ENCODE data around the gene MAST4.

Gene MAST4

DNA sequence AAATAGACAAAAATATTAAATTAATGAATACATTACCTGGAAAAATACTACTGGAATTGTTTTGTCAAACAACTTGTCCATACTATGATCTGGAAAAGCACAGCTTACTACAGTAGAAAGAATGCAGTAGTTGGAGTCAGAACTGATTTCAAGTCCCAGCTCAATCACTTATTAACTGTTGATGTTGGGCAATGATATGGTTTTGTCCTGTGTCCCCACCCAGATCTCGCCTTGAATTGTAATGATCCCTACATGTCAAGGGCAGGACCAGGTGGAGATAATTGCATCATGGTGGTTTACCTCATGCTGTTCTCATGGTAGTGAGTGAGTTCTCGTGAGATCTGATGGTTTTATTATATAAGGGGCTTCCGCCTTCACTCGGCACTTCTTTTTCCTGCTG is 352.9 kb downstream of the MAST4 start:
- no peak for DNase-seq (ENCODE audit: low read depth in 2 of 2, low spot score in 1 of 2)

DNA sequence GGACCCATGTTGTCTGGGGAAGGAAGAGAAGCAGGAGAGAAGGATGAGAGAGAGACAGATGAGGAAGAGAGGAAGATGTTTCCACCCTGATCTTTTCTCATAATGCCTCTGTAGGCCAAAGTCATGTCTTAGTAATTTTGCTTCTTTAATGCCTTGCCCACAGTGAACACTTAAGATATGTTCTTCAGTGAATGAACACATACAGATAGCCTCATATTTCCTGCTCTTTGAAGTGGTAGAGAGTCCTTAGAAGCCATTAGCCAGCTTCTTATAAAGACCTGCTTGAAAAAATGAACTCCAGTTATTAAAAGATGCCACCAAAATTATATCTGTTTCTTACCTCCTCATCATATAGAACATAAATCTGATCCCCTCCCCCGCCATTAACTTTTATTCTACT is 356.0 kb downstream of the MAST4 start:
- DNase-seq (ENCODE audit: low read depth in 2 of 2, low spot score in 1 of 2) = no peak

DNA sequence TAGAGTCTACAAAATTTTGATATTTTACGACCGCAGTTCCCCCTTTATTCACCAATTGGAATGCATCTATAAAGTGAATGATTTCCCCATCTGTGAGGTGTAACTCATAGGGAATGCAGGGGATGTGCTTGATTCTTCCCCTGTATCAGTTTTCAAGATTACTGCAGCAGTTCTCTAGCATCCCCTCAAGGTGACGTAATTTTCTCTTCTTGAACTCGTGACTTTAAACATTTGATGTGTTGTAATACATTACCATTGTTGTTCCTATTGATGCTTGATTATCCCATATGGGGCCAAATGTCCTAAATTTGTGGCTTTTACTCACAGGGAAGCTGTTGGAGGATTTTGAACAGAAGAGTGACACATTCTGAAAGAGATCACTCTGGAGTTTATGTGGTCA is 360.2 kb downstream of the MAST4 start:
- no peak for DNase-seq (ENCODE audit: low read depth in 2 of 2, low spot score in 1 of 2)

DNA sequence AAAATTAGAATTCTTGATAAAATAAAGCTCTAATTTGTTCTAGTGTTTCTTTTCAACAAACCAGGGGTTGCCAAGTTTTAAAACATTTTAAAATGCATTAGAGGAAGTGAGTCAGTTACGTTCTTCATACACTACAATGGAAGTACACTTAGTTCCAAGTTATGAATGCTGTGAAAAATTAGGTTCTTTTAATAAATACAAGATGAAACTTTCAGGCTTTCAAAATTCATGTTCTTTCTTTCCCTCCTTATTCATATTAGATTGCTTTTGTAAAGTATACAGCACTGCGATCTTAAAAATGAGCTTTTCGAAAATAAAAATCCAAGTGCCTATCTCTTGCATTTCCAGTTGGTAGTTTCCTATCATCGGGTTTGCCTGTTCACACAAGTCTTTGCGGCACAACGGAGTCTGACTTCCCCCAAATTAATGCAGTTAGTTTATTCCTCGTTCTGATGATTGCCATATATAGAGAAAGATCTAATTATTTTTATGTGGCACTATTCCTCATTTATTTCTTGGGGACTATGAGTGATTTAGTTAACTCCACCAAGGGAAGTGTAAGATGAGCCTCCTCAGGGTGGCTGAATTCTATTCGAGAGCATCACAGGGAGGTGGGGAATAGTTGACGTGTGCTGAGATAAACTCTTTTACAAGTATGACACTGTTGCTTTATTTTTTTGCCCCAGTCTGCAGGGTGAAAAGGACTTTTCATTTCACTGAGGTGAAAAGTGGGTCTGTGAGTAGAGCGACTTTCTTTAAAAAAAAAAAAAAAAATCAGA is 362.2 kb downstream of the MAST4 start:
- DNase-seq (ENCODE audit: low read depth in 2 of 2, low spot score in 1 of 2) = no peak

DNA sequence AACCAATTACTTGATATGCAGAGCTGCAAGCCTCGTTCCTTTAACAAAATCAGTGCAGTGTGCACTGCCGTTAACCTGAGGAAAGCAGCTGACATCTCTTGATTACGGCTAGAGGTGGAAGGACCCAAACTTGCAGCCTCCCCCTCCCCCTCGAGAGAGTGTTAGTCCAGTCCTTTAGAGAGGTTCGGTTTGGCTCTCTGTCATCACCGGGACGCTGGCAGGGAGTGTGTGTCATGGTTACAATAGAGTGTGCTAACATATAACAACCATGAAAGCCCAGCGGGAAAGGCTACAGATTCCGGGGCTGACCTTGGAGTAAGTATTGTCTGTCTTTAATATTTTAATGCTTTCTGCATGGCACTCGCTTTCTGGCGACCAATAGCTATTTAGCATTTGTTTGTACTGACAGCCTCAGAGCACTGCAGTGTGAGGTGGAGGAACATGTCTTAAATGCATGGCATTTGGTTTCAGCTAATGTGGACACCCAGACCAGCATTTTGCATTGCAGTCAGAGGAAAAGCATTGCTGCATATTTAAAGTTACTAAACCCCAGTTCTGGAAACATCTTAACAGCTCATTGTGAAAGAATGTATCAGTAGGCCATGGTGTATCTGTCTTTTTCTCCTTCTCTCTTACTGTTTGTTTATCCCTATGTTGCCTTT is 362.9 kb downstream of the MAST4 start:
- no peak for DNase-seq (ENCODE audit: low read depth in 2 of 2, low spot score in 1 of 2)

DNA sequence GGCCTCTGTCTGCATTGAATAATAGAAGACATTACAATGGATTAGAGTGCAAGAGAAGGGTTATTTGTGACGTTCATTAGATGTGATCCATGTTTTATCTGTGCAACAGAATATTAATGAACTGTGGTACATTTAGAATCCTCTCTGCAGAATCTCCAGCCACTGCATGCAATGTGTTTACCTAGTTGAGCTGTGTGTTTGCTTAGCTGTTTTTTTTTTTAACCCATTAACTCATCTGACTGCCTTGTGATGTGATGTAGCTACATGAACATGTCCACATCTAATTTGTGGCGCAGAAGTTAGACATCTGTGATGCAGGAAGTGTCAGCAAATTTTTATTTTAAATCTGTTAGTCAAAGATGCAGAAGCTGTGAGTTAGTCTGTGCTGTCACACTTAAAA is 363.5 kb downstream of the MAST4 start:
- DNase-seq (ENCODE audit: low read depth in 2 of 2, low spot score in 1 of 2) = no peak

DNA sequence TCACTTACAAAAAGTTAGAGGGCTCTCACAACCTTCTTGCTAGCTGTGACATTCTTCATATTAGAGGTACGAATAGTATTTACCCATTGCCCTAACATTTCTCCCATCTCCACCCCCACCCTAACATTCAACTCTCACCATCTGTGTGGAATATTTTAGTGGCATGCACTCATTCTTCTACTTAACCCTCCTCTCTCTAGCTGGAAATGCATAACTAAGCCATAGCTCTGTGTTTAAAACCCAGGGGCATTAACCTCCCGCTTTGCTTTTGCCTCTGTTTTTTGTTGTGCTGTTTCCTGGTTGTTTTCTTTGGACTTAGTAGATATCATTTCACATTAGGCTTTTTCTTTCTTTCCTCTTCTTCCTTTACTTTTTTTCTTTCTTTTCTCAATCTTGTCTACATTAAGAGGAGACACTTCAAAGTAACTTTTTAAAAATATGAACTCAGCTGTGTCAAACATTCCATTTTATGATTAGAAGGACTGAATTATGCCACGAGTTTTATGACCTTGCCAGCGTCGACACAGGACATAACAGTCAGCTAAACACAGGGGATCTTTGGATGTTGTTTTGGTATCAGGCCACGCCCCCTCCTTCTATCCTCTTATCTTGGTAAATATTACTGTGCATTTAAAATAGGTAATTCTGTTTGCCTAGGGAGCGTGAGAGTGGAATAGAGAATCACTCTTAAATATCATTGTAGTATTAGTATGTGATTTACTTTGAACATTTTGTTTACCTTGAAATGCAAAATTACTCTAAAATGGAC is 364.4 kb downstream of the MAST4 start:
- no peak for DNase-seq (ENCODE audit: low read depth in 2 of 2, low spot score in 1 of 2)

DNA sequence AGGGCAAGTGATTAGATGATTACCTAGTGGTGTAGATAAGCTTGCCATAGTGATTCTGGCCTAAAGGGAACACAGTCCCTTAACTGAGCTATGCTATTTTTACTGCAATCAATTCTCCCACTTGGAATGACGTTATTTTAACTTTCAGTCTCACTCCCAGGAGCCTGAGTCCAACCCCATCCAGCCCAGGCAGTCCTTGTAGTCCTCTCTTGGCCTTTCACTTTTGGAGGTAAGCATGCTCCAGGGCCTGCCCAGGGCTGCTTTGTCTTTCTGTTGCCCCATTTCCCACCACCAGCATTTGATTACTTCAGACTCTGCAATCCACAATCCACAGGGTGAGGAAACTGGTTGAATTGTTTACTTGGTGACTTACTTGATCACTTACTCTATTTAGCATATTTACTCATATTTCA is 367.4 kb downstream of the MAST4 start:
- DNase-seq (ENCODE audit: low read depth in 2 of 2, low spot score in 1 of 2) = no peak

DNA sequence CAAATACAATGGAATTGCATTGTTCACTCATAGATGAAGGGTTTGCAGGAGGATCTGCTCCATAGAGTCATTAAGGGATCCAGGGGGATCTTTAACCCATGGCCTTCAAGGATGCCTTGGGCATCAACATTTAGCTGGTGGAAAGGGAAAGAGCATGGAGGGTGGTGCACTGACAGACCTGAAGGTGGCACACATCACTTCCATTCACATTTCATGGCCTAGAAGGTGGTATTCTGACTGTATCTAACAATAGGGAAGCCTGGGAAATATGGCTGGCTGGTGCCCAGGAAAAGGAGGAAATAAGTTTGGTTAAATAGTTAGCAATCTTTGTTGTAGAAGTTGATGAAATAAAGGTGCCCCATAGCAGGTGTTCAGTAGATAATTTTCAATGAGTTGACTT is 370.2 kb downstream of the MAST4 start:
- DNase-seq (ENCODE audit: low read depth in 2 of 2, low spot score in 1 of 2) = no peak

DNA sequence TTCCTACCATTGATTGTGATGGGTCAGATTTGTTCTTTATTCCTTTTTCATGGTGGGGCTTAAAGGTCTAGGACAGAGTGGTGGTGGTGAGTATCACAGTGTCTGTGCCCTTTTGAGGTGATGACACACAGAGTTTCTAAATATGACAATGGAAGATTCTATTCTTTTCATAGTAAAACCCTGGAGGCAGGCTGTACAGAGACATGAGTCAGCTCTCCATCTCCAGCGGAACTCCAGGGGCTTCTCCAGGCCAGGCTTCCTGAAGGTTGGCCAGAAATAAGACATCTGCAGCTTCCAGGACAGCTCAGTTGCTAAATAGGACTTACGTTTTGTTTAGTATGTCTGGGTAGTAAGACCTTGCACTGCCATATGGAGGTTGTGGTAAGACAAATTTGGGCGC is 370.9 kb downstream of the MAST4 start:
- DNase-seq (ENCODE audit: low read depth in 2 of 2, low spot score in 1 of 2) = no peak

DNA sequence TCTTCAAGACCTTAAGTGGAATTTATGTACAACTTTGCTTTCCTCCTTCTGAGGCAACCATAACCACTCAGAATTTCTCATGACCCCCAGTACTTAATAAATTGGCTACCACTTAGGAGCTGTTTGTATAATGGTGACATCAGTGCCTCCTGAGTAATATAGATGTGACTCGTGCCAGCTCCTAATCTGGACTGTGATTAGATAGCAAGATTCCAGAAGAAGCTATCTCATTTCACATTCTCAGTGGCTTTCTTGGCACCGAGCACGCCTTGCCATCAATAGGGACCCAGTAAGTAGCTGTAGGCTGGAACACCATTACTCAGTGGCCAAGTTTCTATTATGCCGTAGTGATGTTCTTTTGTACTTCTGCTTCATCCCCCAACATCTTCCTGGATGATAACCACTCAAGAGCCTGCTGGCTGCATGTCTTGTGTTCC is 371.7 kb downstream of the MAST4 start:
- DNase-seq (ENCODE audit: low read depth in 2 of 2, low spot score in 1 of 2) = no peak

DNA sequence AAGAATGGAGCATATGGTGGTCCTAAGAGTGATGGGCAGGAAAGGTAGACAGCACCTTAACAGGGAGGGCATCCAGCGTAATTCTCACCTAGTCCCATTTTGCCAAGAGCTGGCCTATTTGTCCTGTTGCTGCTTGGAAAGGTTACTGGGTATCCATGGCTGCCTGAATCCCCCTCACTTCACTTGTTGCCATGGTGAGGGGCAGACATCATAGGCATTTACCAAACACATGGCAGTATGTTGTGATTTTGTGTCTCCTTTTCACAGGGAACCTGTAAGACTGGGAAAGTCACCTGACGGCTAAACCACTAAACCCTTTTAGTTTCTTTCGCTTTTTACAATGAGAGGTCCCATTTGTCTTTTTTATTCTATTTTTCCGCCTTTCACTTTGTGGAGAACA is 373.3 kb downstream of the MAST4 start:
- no peak for DNase-seq (ENCODE audit: low read depth in 2 of 2, low spot score in 1 of 2)

DNA sequence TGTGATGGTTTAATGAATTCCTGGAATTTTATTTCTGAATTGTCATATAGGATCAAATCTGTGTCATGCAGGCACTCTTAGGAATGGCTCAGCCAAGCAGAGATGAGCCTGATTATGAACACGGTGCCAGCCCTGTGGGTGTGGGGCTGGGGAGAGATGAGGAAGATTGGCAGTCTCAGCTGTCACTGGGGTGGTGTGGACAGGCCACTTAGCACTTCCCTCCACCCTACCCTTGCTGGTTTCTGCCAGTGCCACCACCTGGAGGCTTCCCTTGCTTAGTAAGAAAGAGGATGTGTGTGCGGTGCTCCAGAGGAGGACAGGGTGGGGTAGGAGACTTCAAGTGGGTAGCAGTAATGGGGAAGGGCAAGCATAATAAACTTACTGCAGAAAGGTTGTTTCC is 373.8 kb downstream of the MAST4 start:
- DNase-seq (ENCODE audit: low read depth in 2 of 2, low spot score in 1 of 2) = no peak

DNA sequence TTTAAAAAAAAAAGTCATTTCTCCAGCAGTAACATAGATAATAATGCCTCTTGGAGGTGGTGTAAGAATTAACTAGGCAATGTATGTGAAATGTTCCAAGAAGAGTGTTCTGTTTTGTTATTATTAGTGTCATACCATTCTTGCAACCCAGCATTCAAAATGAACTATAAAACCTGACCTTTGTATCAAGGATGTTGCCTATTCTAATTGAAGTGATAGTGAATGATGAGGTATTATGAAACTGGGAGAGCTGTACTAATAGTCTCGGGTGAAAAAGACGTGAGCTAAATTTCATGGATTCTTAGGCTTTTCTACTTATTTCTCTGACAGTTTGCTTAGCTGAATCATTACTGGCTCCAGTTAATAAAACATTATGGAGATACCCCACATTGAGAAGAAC is 375.8 kb downstream of the MAST4 start:
- no peak for DNase-seq (ENCODE audit: low read depth in 2 of 2, low spot score in 1 of 2)

DNA sequence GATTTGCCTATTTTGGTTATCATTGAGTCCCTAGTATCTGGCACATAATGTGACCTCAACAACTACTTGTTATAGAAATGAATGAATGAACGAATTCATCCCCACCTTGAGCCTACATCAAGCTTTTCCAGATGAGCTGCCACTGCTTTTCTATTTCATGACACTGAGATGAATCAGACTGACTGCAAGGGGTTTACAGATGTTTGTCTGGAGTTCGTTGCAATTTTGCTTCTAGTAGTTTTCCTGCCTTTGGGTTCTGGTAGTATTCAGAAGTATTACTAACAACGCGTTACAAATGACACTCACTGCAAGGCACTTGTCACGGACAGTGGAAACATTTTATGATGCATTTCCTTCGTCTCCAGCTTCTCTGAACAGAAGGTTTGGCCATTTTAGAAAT is 378.1 kb downstream of the MAST4 start:
- DNase-seq (ENCODE audit: low read depth in 2 of 2, low spot score in 1 of 2) = no peak

DNA sequence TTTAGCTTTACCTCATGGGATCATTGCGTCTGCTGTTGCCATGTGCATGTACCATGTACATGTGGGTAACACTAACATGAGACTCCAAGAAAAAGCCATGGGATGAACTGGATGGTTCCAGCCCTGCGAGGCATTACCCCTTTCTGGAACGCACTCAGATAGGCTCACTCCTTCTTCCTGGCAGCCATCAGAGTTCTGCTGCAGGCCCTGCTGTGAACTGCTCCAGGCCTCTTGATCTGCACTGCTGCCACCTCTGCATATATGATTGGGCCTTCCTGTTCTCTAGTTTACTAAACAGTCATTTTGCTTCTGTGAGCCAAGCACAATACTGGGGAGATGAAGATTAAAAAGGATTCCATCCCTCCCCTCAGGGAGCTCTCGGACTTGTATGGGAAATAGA is 379.9 kb downstream of the MAST4 start:
- DNase-seq (ENCODE audit: low read depth in 2 of 2, low spot score in 1 of 2) = no peak

DNA sequence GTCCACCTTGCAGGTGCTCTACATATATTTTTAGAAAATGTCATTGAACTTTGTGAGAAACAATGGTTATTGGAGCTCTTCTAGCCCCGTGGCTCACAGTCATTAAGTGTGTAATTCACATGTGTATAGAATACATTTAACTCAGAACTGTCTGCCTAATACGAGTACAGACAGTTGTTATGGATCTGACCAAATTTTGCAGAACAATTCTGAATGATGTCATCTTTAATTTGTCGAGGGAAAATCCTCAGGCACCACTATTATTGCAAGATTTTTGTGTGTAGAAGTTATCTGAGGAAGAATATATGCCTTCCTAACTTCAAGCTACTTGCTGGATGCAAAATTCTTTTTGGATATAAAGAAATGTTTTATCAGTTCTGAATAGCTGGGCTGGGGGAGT is 383.5 kb downstream of the MAST4 start:
- no peak for DNase-seq (ENCODE audit: low read depth in 2 of 2, low spot score in 1 of 2)

DNA sequence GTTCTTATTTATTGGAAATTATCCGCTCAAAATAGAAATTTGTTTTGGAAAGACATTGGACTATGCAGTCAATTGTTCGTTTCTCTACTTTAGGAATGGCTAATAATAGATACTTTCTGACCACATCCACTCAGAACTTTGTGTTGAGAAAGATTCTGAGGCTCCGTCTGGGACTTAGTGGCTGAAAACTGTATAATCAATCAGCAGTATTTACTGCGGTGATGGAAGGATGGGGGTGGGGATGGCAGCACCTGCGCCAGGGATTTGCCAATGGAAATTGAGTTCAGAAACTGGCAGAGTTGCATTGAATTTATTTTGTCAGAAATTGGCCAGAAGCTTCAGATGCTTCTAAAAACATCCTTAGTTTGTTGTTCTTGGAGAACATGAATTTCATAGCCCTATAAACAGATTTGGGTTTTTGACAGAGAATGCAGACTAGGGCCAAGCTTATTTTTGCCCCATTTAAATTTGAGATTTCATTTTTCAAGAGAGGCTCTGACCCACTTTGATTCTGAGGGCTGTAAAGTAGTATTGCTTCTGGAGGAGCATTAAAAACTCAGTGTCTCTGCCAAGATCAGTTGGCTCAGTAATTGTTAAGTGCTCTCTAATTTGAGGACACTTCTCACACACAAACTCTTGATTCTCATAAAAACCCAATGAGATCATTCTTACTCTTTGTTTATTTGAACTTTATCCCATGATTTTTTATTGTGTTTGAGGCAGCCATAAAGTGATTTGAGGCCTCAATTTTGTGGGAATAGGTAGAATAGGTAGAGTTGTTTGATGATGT is 385.3 kb downstream of the MAST4 start:
- no peak for DNase-seq (ENCODE audit: low read depth in 2 of 2, low spot score in 1 of 2)

DNA sequence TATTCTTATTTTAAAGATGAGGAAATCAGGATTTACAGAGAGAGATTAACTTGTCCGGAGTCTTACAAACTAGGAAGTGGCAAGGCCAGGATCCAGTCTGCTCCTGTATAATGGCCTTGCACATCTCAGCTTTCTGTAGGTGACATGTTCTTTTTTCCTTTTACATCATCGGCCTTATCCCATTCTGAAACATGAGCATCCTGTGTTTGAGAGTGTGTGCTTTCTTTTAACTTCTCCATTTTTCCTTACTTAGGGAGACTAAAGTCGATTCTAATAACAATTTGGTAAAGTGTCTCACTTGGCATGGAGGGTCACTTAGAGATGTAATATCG is 385.8 kb downstream of the MAST4 start:
- DNase-seq (ENCODE audit: low read depth in 2 of 2, low spot score in 1 of 2) = no peak

DNA sequence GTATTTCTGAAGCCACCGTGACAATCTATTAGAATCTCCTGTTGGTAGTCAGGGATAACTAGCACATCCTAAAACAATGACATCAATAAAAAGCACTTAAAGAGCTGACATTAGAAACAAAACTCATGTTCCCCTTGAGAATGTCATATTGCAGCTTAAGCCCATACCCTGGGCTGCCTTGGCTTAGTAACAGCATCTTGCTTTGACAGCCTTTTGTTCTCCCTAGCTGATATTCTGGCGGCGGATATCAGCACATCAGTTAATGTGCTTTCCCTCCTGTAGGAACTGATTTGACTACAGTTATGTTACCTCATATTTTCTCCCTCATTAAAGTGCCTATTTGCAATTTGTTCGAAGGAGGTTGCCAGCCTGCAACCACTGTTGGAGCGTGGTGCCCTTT is 386.3 kb downstream of the MAST4 start:
- DNase-seq (ENCODE audit: low read depth in 2 of 2, low spot score in 1 of 2) = no peak

DNA sequence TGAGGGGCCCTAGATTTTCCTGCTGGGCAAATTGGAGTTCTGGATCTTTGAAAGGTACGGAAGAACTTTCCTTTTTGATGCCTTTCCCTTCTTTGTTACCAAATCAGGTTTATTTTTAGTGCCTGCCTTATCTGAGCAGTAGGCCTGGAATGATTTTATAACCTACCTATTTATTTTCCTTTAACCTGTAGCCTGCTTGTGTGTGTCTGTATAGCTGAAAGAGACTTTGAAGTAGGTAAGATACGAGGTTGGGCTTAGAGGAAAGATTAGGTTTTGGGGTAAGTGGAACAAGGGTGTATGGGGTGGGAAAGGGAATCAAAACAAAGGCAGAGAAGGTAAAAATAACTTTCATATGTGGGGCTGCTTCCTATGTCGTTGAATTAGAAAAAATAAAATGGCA is 389.2 kb downstream of the MAST4 start:
- DNase-seq (ENCODE audit: low read depth in 2 of 2, low spot score in 1 of 2) = no peak

DNA sequence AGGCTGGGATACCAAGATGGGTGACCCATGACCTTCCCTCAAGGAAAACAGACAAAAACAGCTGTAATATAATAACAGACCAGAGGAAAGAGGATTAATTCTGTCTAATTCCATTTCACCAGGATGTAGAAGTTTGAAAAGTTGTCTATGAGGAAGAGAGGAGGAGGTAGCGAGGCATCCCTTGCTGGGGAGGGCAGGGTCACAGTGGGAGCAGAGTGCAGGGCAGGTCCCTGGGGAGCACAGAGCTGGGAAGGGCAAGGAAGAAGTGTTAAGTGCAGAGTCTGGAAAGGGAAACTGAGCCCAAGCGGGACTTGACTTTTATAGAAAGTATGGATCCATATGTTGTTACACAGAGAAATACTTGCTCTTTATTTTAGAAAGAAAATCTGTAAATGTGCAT is 389.8 kb downstream of the MAST4 start:
- no peak for DNase-seq (ENCODE audit: low read depth in 2 of 2, low spot score in 1 of 2)
